Measurements from ENCODE around the gene DDAH2. TPM values are rescaled to one million over a fixed set of nuclear protein-coding genes. Genes with fewer than 3 reads are reported as not detected.
A peak's percentile ranks its signal among the peaks of the same experiment; 100 is the strongest.

Gene DDAH2
- total and polyA plus RNA-seq, 10 of the 15 experiments (the other 5 are each of a cell fraction or from before 2014, with no cell fraction given), result 0.35 to 9.9 (median 6.2) TPM

GRCh38 chr6:31734821-31735406 is 5.8 kb upstream of the DDAH2 start (continued):
- peak; percentile 69; the same call in 1 of the 2 replicates for TF ChIP-seq LARP7 (IDR thresholded peaks at IDR 0.05)
- TF ChIP-seq, protein P1, sequence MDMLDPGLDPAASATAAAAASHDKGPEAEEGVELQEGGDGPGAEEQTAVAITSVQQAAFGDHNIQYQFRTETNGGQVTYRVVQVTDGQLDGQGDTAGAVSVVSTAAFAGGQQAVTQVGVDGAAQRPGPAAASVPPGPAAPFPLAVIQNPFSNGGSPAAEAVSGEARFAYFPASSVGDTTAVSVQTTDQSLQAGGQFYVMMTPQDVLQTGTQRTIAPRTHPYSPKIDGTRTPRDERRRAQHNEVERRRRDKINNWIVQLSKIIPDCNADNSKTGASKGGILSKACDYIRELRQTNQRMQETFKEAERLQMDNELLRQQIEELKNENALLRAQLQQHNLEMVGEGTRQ (IDR thresholded peaks at IDR 0.05; ENCODE audit: borderline replicate concordance, low read depth, low read length), result no peak
- TF ChIP-seq ZBTB40 (IDR thresholded peaks at IDR 0.05; ENCODE audit: borderline replicate concordance), result peak; percentile 26; the same call in 1 of the 2 replicates
- no peak for TF ChIP-seq POLR2AphosphoS2 (IDR thresholded peaks at IDR 0.05; ENCODE audit: low read depth, low read length)
- TF ChIP-seq POU2F2 (IDR thresholded peaks at IDR 0.05; ENCODE audit: borderline replicate concordance, low read depth, low read length), result no peak
- TF ChIP-seq CTCF (IDR thresholded peaks at IDR 0.05 in 2 of 3, conservative IDR thresholded peaks at IDR 0.05 in 1 of 3; ENCODE audit: control insufficient read depth in 2 of 3, extremely low read depth in 1 of 3, insufficient read depth in 1 of 3, low read depth in 3 of 3, low read length in 3 of 3), result no peak
- no peak for TF ChIP-seq E2F8 (IDR thresholded peaks at IDR 0.05; ENCODE audit: low read depth, partially characterized antibody)
- peak; percentile 73; the same call in 1 of the 2 replicates for TF ChIP-seq NR2F1 (conservative IDR thresholded peaks at IDR 0.05)
- TF ChIP-seq TCF7 (IDR thresholded peaks at IDR 0.05; ENCODE audit: borderline replicate concordance), result no peak
- TF ChIP-seq TBL1XR1 (IDR thresholded peaks at IDR 0.05; ENCODE audit: low read depth, low read length), result peak; percentile 81
- TF ChIP-seq TAF1 (IDR thresholded peaks at IDR 0.05; ENCODE audit: borderline replicate concordance, low read depth, low read length), result no peak
- no peak for TF ChIP-seq MEF2A (IDR thresholded peaks at IDR 0.05; ENCODE audit: insufficient read depth, low read depth, low read length)
- TF ChIP-seq CREM (IDR thresholded peaks at IDR 0.05; ENCODE audit: low read depth), result 0 out of 2 replicates have a peak, but pooled peaks have one; percentile 45
- TF ChIP-seq RFX5 (IDR thresholded peaks at IDR 0.05; ENCODE audit: low read depth, low read length), result no peak
- no peak for TF ChIP-seq TARDBP (IDR thresholded peaks at IDR 0.05; ENCODE audit: borderline replicate concordance)
- TF ChIP-seq JUNB (IDR thresholded peaks at IDR 0.05), result no peak; the same call in none of the 2 replicates
- TF ChIP-seq CBX5 (IDR thresholded peaks at IDR 0.05; ENCODE audit: low read depth), result no peak
- TF ChIP-seq ZNF622 (IDR thresholded peaks at IDR 0.05), result no peak
